Lower leg skin (tissue), 3 donors: Measurements from ENCODE around the gene UBFD1.

Experiments
- CTCF ChIP-seq, 3 donors: fragments of 450-650 bp; IDR thresholded peaks; one replicate each; pipeline ENCODE4 v1.5.1; 2016; ENCODE audit warnings: antibody characterized with exemption in 3 of 3, mild to moderate bottlenecking in 3 of 3, moderate library complexity in 2 of 3
- POLR2A ChIP-seq, 2 donors: fragments of 450-650 bp; IDR thresholded peaks; one replicate each; pipeline ENCODE4 v1.6.1; 2016 to 2017; ENCODE audit warnings: antibody characterized with exemption in 2 of 2, mild to moderate bottlenecking in 1 of 2, moderate library complexity in 1 of 2

- no peak for TF ChIP-seq CTCF (IDR thresholded peaks at IDR 0.05)
- TF ChIP-seq POLR2A (IDR thresholded peaks at IDR 0.05): peak in 1 of 2 donors; percentile 24
Observed at GRCh38 chr16:23510164-23510914, 47.2 kb upstream of the UBFD1 start, which contains the start of gene GGA2.
